ENCODE measurements around the gene MYH11.

MYH11 gene

GRCh38 chr16:15779664-15780351 is 77.0 kb downstream of the MYH11 start:
- DNase-seq: no peak

GRCh38 chr16:15778999-15779614 is 77.7 kb downstream of the MYH11 start:
- no peak for DNase-seq

GRCh38 chr16:15778204-15778743 is 78.6 kb downstream of the MYH11 start:
- DNase-seq: no peak

- DNase-seq: no peak
Observed at GRCh38 chr16:15777533-15778203, 79.2 kb downstream of the MYH11 start.

- DNase-seq: no peak
Observed at GRCh38 chr16:15776572-15776971, 80.3 kb downstream of the MYH11 start.

- DNase-seq: no peak
Observed at GRCh38 chr16:15775663-15776304, 81.0 kb downstream of the MYH11 start.

GRCh38 chr16:15775209-15775608 is 81.6 kb downstream of the MYH11 start:
- no peak for DNase-seq

GRCh38 chr16:15773968-15774367 is 82.9 kb downstream of the MYH11 start:
- DNase-seq: no peak

- no peak for DNase-seq
Observed at GRCh38 chr16:15772579-15773293, 84.1 kb downstream of the MYH11 start.

- DNase-seq: no peak
Observed at GRCh38 chr16:15771694-15772093, 85.1 kb downstream of the MYH11 start.

GRCh38 chr16:15770512-15770911 is 86.3 kb downstream of the MYH11 start:
- no peak for DNase-seq

- DNase-seq: no peak
Observed at GRCh38 chr16:15770107-15770506, 86.7 kb downstream of the MYH11 start.

GRCh38 chr16:15769239-15769638 is 87.6 kb downstream of the MYH11 start:
- no peak for DNase-seq

GRCh38 chr16:15768201-15768600 is 88.6 kb downstream of the MYH11 start:
- no peak for DNase-seq

- no peak for DNase-seq
Observed at GRCh38 chr16:15766918-15767317, 89.9 kb downstream of the MYH11 start.

GRCh38 chr16:15765880-15766279 is 90.9 kb downstream of the MYH11 start:
- peak in 16 of 56 donors; percentile 0 to 26 (median 3) for DNase-seq

- DNase-seq: no peak
Observed at GRCh38 chr16:15765116-15765515, 91.7 kb downstream of the MYH11 start.

GRCh38 chr16:15764112-15764511 is 92.7 kb downstream of the MYH11 start:
- no peak for DNase-seq

GRCh38 chr16:15760129-15760528 is 96.7 kb downstream of the MYH11 start:
- DNase-seq: no peak

GRCh38 chr16:15759070-15759469 is 97.8 kb downstream of the MYH11 start:
- DNase-seq: no peak

- no peak for DNase-seq
Observed at GRCh38 chr16:15757630-15758251, 99.1 kb downstream of the MYH11 start.
